Stomach (tissue), 9 donors: ENCODE measurements around the gene GOLIM4. TPM values are rescaled to one million over a fixed set of nuclear protein-coding genes. Genes with fewer than 3 reads are reported as not detected.

Source experiments
- DNase-seq, 2 donors: peaks; one replicate each; pipeline versions ENCODE4 v3.0.0 to v3.0.0-alpha.2; 2013 to 2019
- H3K27ac ChIP-seq, 5 donors: fragments of 200-600 bp in 4 of 5; sonication (generic) in 4 of 5; one replicate each; pipeline ENCODE4 v1.5.1; 2013 to 2019; ENCODE audit warnings: mild to moderate bottlenecking in 1 of 5, moderate library complexity in 1 of 5
- H3K27me3 ChIP-seq, 3 donors: fragments of 200-600 bp; sonication (generic); one replicate each; pipeline ENCODE4 v1.5.1; 2017 to 2019; ENCODE audit warnings: mixed run types in 1 of 3
- H3K36me3 ChIP-seq, 4 donors: fragments of 200-600 bp; sonication (generic); 1 replicate in 3 of 4; 2 replicates in 1 of 4; pipeline ENCODE4 v1.5.1; 2016 to 2019
- H3K4me1 ChIP-seq, 4 donors: fragments of 200-600 bp; sonication (generic); one replicate each; pipeline ENCODE4 v1.5.1; 2016 to 2019
- H3K4me3 ChIP-seq, 4 donors: fragments of 200-600 bp; sonication (generic) in 3 of 4; one replicate each; pipeline ENCODE4 v1.5.1; 2016 to 2019; ENCODE audit warnings: mild to moderate bottlenecking in 1 of 4
- H3K9me3 ChIP-seq, 4 donors: fragments of 200-600 bp; sonication (generic); one replicate each; pipeline ENCODE4 v1.5.1; 2016 to 2019
- CTCF ChIP-seq, 7 experiments: fragments of 450-650 bp in 4 of 7; fragments of 200-600 bp in 3 of 7; sonication (generic) in 3 of 7; IDR thresholded peaks; one replicate each; pipeline ENCODE4 v1.5.1; 2016 to 2019; ENCODE audit warnings: antibody characterized with exemption in 7 of 7, control low read depth in 2 of 7, mild to moderate bottlenecking in 1 of 7
- EP300 ChIP-seq: sonication (generic); formaldehyde crosslinking; IDR thresholded peaks from one replicate; pipeline ENCODE4 v1.6.1; 2017; ENCODE audit warnings: antibody characterized with exemption
- POLR2A ChIP-seq, 4 donors: fragments of 450-650 bp; IDR thresholded peaks; one replicate each; pipeline ENCODE4 v1.6.1; 2016; ENCODE audit warnings: antibody characterized with exemption in 4 of 4, control low read depth in 2 of 4, mild to moderate bottlenecking in 1 of 4, moderate library complexity in 1 of 4
- POLR2AphosphoS5 ChIP-seq, 3 donors: sonication (generic); formaldehyde crosslinking; IDR thresholded peaks; one replicate each; pipeline ENCODE4 v1.6.1; 2016; ENCODE audit warnings: antibody characterized with exemption in 3 of 3
- WGBS, 5 donors: extraction: QIAGEN DNeasy Blood & Tissue Kit in 3 of 5; methylation state at CpG; one replicate each; pipeline versions ENCODE4 v1.1.5 to v1.1.7; 2013 to 2018; 5-methylcytosine and 5-hydroxymethylcytosine counted together
- intact Hi-C: fragments of 100-400 bp; cut with DNase I; formaldehyde crosslinking; loops from one replicate; pipeline ENCODE4 v1.15.1; 2023; ENCODE audit warnings: low total_unique reads
- polyA plus RNA-seq, 3 donors: library from polyadenylated mRNA; stranded (reverse); fragments of 200-250 nt; gene quantifications; one replicate each; pipeline ENCODE4 v1.2.3, GENCODE V29; 2013
- total RNA-seq, 5 donors: library from RNA; depleted of rRNA; stranded (reverse); fragments of >200 nt; gene quantifications; one replicate each; pipeline versions ENCODE4 v1.1.0 to v1.2.3, GENCODE V29; 2014 to 2016
- donor health status: healthy with polysubstance abuse.
- donor health status: Bipolar disorder and iron deficiency.
- donor health status: healthy.

The GOLIM4 gene
- total and polyA plus RNA-seq, 8 donors = 7.6 to 102 (median 25.0) TPM

- intact Hi-C loops = no loop called here
- no peaks in the 10 kb centered on the region for H3K27me3 ChIP-seq
- TF ChIP-seq CTCF (IDR thresholded peaks at IDR 0.05) (no peak), EP300 (no peak), POLR2AphosphoS5 (IDR thresholded peaks at IDR 0.05) (no peak), POLR2A (IDR thresholded peaks at IDR 0.05) (no peak)
These were observed 9.0 kb downstream of the GOLIM4 start for GRCh38 chr3:168086541-168087260.

GRCh38 chr3:168085491-168086119, 10.1 kb downstream of the GOLIM4 start:
- Histone ChIP-seq H3K36me3 (no peaks in the 10 kb centered on the region), H3K27me3 (no peaks in the 10 kb centered on the region), H3K27ac (no peak overlapping the region), H3K4me1 (peaks cover 16 to 67% (median 35%) of the 10 kb centered on the region in 4 donors), H3K4me3 (no peak overlapping the region), H3K9me3 (no peaks in the 10 kb centered on the region)
- TF ChIP-seq POLR2AphosphoS5 (IDR thresholded peaks at IDR 0.05) (no peak), CTCF (IDR thresholded peaks at IDR 0.05) (no peak), POLR2A (IDR thresholded peaks at IDR 0.05) (no peak), EP300 (no peak)
- intact Hi-C loops = no loop called here
- 78 to 92% (median 83%) methylated on average over 4 of the region's 4 CpGs for WGBS, 5 donors
- DNase-seq = no peak

More at GRCh38 chr3:168086541-168087260, 9.0 kb downstream of the GOLIM4 start:
- Histone ChIP-seq H3K4me1 (peaks cover 20 to 68% (median 39%) of the 10 kb centered on the region in 4 donors), H3K27ac (no peak overlapping the region), H3K36me3 (no peaks in the 10 kb centered on the region), H3K9me3 (no peaks in the 10 kb centered on the region), H3K4me3 (no peak overlapping the region)
- no peak for DNase-seq
- WGBS, 5 donors = 71 to 83% (median 77%) methylated on average over 3 of the region's 3 CpGs

GRCh38 chr3:168083906-168084305, 11.8 kb downstream of the GOLIM4 start:
- no peaks in the 10 kb centered on the region for H3K27me3 ChIP-seq
- intact Hi-C loops = no loop called here
- H3K4me1 ChIP-seq = peaks cover under 1 to 54% (median 30%) of the 10 kb centered on the region in 4 donors
- H3K36me3 ChIP-seq = no peaks in the 10 kb centered on the region
- no peak overlapping the region for H3K4me3 ChIP-seq
- TF ChIP-seq POLR2AphosphoS5 (IDR thresholded peaks at IDR 0.05) = no peak
- no peak for TF ChIP-seq POLR2A (IDR thresholded peaks at IDR 0.05)
- TF ChIP-seq EP300 = no peak
- TF ChIP-seq CTCF (IDR thresholded peaks at IDR 0.05) = no peak
- 38 to 82% (median 68%) methylated on average over 1 of the region's 1 CpG for WGBS, 5 donors
- H3K27ac ChIP-seq = no peak overlapping the region
- H3K9me3 ChIP-seq = no peaks in the 10 kb centered on the region
- DNase-seq = no peak

GRCh38 chr3:168081856-168082255, 13.9 kb downstream of the GOLIM4 start:
- TF ChIP-seq POLR2A (IDR thresholded peaks at IDR 0.05) (no peak), EP300 (no peak), CTCF (IDR thresholded peaks at IDR 0.05) (no peak), POLR2AphosphoS5 (IDR thresholded peaks at IDR 0.05) (no peak)
- 85 to 89% (median 87%) methylated on average over 3 of the region's 3 CpGs for WGBS, 5 donors
- Histone ChIP-seq H3K4me1 (peaks cover 0 to 42% (median 24%) of the 10 kb centered on the region in 4 donors), H3K27me3 (no peaks in the 10 kb centered on the region), H3K4me3 (no peak overlapping the region), H3K36me3 (no peaks in the 10 kb centered on the region), H3K27ac (no peak overlapping the region), H3K9me3 (no peaks in the 10 kb centered on the region)
- intact Hi-C loops = no loop called here
- no peak for DNase-seq
